Motor neuron (in vitro differentiated cells): ENCODE results near the gene NRXN3. TPM values are rescaled to one million over a fixed set of nuclear protein-coding genes. Genes with fewer than 3 reads are reported as not detected.

Experiments
- ATAC-seq, 8 experiments: fragments of 200-7000 bp; cut with Tn5 transposase; replicated peaks in 6 of 8; 2 replicates each; pipeline ENCODE4 v1.8.0; 2021; ENCODE audit warnings: mild to moderate bottlenecking in 8 of 8, moderate library complexity in 8 of 8
- H3K27ac ChIP-seq, 2 donors: fragments of 250-450 bp; sonication (Bioruptor Pico); 2 replicates each; pipeline ENCODE4 v1.9.0; 2021; ENCODE audit warnings: antibody characterized with exemption in 2 of 2, mild to moderate bottlenecking in 2 of 2, moderate library complexity in 1 of 2
- H3K4me1 ChIP-seq, 2 donors: fragments of 250-450 bp; sonication (Bioruptor Pico); replicated peaks in 1 of 2; 2 replicates each; pipeline ENCODE4 v1.6.1; 2021; ENCODE audit warnings: antibody characterized with exemption in 2 of 2, mild to moderate bottlenecking in 2 of 2, moderate library complexity in 1 of 2
- H3K4me3 ChIP-seq, 5 donors: fragments of 250-450 bp; sonication (Bioruptor Pico); 2 replicates each; pipeline ENCODE4 v1.9.0; 2021; ENCODE audit warnings: antibody characterized with exemption in 5 of 5, mild to moderate bottlenecking in 5 of 5, moderate library complexity in 4 of 5
- WGBS, 10 experiments: fragments of 450-650 bp; shearing (Covaris generic); methylation state at CpG; one replicate each; pipeline ENCODE4 v1.0.0; 2022; 5-methylcytosine and 5-hydroxymethylcytosine counted together
- in situ Hi-C, 9 experiments: fragments of 400-800 bp; cut with MboI; loops; one replicate each; pipeline ENCODE4 v1.15.0; 2021; ENCODE audit warnings: low sequenced_read_pairs in 9 of 9, low pct_unique_long_range_greater_than_20kb in 2 of 9; ENCODE audit not compliant: unreplicated experiment in 9 of 9
- total RNA-seq, 8 experiments: library from RNA; unstranded; fragments of 300-600 nt; gene quantifications; 2 replicates each; pipeline versions ENCODE4 v1.2.3 to v1.2.4, GENCODE V29; 2022

The NRXN3 gene
- total RNA-seq, 8 experiments from 2014 or later = 1.1 to 16.5 (median 12.9) TPM

DNA sequence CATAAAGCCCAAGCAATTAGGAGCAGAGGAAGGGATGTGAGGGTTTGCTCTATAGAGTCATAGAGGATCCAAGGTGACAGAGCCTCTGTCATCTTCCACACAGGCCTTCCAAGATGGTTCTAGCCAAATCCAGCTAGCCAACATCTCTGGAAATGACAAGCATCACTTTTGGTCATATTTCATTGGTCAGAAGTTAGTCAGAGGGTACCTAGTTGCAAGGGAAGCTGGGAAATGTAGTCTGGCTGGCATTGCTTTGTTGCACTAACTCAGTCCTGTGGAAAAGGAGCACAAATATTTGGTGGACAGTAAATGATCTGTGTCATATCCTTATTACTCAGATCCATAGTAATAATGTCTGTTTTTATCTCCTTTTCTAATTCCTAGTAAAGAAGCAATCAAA is 715.7 kb downstream of the NRXN3 start:
- Histone ChIP-seq H3K27ac (no peak overlapping the region), H3K4me3 (no peak overlapping the region), H3K4me1 (no peaks in the 10 kb centered on the region)
- ATAC-seq = no peak
- in situ Hi-C loops = no loop called here

DNA sequence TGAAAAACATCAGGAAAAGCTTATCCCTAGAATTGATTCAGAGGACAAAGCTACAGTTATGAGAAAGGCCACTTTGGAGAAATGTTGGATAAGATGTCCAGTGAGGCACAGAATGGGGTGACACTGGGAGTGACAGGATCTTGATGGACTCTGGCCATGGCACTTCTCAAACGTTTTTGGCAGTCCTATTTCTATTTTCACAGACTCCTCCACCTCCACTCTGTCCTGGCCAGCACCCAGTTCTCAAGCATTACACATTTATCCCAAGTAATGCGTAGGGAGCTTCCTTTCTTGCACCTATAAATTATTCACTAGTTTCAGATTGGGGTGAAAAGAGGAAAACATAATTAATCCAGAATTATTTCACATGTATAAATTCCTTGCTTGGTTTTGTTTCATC is 727.3 kb downstream of the NRXN3 start:
- no peak overlapping the region for H3K4me3 ChIP-seq
- H3K27ac ChIP-seq = no peak overlapping the region
- peaks cover 14 to 15% of the 10 kb centered on the region in 2 donors for H3K4me1 ChIP-seq
- in situ Hi-C loops = no loop called here
- ATAC-seq = no peak
- 0 to 100% (median 59%) methylated on average over 1 to 2 of the region's 2 CpGs for WGBS, 10 experiments

DNA sequence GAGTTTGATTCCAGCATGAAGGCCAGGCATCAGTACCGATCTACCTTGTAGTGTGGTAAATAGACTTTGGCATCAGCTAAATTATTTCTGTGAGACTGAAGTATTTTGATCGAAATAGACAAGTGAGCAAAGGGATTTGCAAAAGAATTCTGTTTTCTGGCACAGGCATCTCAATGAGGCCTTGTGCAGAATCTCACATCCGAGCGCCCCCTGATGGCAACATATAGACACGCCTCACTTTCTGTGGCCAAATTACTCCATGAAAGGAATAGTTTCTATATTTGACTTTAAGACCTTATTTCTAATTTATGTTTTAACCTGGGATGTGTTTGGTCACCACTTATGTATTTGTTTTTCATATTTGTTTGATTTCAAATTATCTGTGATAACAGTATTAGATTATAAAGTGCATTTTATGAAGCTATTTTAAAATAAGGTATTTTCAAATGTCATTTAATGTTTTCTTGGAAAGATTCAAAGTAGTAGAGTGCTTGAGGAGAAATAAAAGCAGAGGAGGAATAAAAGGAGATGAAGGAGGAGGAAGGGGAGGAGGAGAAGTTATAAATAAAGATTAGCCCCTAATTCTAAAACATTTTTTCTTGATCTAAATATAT is 731.9 kb downstream of the NRXN3 start:
- Histone ChIP-seq H3K4me3 (no peak overlapping the region), H3K4me1 (peaks cover 2 to 5% of the 10 kb centered on the region in 2 donors), H3K27ac (no peak overlapping the region)
- ATAC-seq = peak in 7 of 8 experiments; percentile 22 to 60 (median 55)
- in situ Hi-C loops = no loop called here
- WGBS, 10 experiments = 0 to 24% (median 3%) methylated on average over 2 to 5 of the region's 5 CpGs; no CpG with 5 or more reads in 2 of the 10 experiments

DNA sequence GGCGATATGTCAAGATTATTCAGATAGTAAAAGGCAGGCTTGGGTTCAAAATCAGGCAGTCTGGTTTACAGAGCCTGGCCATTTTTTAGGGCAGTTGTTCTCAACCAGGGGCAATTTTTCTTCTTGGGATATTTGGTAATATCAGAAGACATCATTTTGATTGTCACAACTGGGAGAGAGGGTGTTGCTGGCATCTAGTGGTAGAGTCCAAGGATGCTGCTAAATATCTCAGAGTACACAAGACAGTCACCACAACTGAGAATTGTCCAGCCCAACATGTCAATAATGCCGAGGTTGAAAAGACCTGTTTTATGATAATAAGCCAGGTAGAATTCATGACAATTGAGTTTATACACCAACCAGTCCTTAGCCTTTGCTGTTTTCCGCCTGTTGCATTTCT is 733.9 kb downstream of the NRXN3 start:
- ATAC-seq = no peak
- 0 to 100% (median 77%) methylated on average over 2 to 3 of the region's 3 CpGs for WGBS, 10 experiments
- Histone ChIP-seq H3K27ac (no peak overlapping the region), H3K4me1 (peaks cover 2 to 5% of the 10 kb centered on the region in 2 donors), H3K4me3 (no peak overlapping the region)
- in situ Hi-C loops = no loop called here

DNA sequence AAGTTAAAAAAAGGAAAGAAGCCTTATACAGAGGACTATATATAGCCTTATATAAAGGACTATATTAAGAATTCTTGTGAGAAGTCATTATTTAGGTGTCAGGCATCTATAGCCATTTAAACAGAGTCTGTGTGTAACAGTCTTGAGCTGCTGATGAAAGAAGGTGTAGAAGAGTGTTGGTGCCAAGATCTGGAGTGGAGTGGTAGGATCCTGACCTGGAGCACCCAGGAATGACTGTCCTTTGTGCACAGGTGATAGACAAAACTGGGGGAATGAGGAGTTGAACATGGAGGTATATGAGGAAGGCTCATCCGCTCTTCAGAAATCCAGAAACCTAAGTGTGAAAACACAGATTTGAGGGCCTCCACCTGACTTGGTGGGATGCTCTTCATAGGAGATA is 747.3 kb downstream of the NRXN3 start:
- WGBS, 10 experiments = 50 to 100% (median 94%) methylated on average over 1 of the region's 1 CpG; no CpG with 5 or more reads in 4 of the 10 experiments
- Histone ChIP-seq H3K27ac (no peak overlapping the region), H3K4me1 (no peaks in the 10 kb centered on the region), H3K4me3 (no peak overlapping the region)
- in situ Hi-C loops = no loop called here
- ATAC-seq = no peak

DNA sequence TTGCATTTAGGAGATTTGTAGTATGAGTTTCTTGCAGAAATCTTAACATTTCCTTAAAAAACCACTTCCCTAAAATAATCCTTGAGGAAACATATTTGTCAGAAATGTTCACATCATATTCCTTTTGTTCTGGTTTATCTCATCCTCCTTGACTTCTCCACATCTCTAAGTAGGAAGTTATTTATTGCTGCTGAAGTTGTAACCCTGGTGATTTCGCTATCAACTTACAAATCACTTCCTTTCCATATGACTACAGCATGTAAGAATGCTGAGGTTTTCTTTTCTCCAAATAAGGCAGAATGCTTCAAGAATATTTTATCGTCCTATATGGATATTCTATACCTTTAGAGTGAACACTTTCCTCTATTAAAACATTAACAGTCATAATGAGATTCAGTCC is 751.7 kb downstream of the NRXN3 start:
- in situ Hi-C loops = no loop called here
- Histone ChIP-seq H3K4me1 (no peaks in the 10 kb centered on the region), H3K27ac (no peak overlapping the region), H3K4me3 (no peak overlapping the region)
- ATAC-seq = peak in 3 of 8 experiments; percentile 39 to 64 (median 54)
- WGBS, 10 experiments = 0 to 94% (median 66%) methylated on average over 1 to 2 of the region's 2 CpGs

DNA sequence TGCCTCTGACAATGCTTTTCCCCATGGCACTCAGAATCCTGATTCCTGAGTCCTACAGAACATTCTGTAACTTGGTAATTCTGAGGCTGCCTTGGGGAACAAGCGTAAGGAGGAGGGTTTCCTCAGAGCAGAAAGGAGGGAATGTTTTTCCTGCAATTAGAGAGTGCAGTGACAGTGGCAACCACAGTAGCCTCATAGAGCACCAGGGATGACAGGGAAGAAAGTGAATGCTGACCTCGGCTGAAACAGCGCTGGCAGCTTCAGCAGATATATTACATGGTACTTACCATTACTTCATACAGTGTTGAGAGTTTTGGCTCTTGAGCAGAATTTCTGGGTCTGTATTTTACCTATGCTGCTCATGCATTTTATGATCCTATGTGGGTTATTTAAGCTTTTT is 757.1 kb downstream of the NRXN3 start:
- WGBS, 10 experiments = 20 to 100% (median 92%) methylated on average over 1 to 3 of the region's 3 CpGs; no CpG with 5 or more reads in 3 of the 10 experiments
- peak in 2 of 8 experiments; percentile 20 to 32 for ATAC-seq
- in situ Hi-C loops = no loop called here
- Histone ChIP-seq H3K27ac (no peak overlapping the region), H3K4me1 (no peaks in the 10 kb centered on the region), H3K4me3 (no peak overlapping the region)

DNA sequence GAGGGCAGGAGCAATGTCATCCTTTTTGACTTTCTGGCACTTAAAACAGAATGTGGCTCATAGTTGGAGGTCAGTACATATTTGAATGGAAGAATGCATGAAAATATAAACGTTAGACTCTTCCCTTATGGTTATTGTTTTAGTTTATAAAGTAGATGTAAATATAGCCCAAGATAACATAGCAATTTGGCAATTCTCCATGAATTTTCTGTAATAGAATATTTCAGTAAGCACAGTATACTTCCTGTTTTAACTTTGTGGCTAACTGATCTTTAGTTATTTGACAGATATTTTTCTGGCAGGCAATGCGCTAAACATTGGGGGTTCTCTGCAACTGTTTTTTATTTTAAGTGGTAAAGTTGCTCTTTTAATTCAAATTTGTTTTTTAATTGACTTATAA is 763.0 kb downstream of the NRXN3 start:
- Histone ChIP-seq H3K4me3 (no peak overlapping the region), H3K27ac (no peak overlapping the region), H3K4me1 (no peaks in the 10 kb centered on the region)
- WGBS, 10 experiments = 6 to 80% (median 37%) methylated on average over 1 to 2 of the region's 2 CpGs; no CpG with 5 or more reads in 1 of the 10 experiments
- in situ Hi-C loops = no loop called here
- ATAC-seq = no peak

DNA sequence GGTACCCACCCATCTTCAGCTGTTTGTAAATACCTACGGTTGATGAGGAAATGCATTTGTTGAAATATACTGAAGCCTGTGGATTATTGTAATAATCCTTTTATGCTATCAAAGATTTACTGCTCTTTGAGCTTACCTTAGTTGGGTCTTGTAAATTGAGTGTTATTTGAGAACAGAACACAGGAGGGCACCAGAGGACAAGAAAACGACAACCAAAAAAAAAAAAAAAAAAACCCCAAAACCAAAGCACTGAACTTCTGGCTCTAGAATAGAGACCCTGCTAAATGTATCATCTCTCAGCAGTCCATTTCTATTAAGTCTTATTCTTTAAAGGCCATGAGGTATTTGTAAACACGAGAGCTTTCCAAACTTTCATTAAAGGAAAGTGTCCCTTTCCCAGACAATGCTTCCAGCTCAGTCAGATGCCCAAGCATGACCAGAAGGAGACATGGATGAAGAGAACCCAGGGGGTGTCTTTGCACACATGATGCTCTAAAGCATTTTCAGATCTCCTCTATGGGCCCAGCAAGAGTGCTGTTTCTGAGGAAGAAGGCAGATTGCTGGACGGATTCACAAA is 763.9 kb downstream of the NRXN3 start:
- 0 to 60% (median 1%) methylated on average over 1 to 3 of the region's 4 CpGs; no CpG with 5 or more reads in 2 of the 10 experiments for WGBS, 10 experiments
- Histone ChIP-seq H3K4me1 (no peaks in the 10 kb centered on the region), H3K27ac (no peak overlapping the region), H3K4me3 (no peak overlapping the region)
- peak in 1 of 8 experiments; percentile 22 for ATAC-seq
- in situ Hi-C loops = no loop called here

DNA sequence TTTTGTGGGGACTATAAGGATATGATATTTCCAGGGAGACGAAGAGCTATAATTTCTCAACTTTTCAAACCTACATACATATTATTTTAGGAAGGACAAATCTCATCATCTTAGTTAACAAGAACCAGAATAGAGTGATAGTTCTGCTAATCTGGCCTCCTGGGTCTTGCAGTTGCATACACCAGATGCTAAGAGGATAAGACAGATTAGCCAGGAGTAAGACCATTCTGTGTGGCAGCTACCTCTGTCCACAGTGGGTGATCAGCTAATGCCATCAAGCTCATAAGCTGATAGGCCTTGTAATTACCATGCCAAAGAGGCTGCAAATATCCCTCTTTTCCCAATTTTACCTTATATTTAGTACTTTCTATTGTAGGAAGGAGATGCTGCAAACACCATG is 776.8 kb downstream of the NRXN3 start:
- ATAC-seq = no peak
- in situ Hi-C loops = no loop called here
- no peak overlapping the region for H3K4me3 ChIP-seq
- H3K4me1 ChIP-seq = no peaks in the 10 kb centered on the region
- 0 to 100% (median 100%) methylated on average over 1 of the region's 1 CpG; no CpG with 5 or more reads in 3 of the 10 experiments for WGBS, 10 experiments
- no peak overlapping the region for H3K27ac ChIP-seq

DNA sequence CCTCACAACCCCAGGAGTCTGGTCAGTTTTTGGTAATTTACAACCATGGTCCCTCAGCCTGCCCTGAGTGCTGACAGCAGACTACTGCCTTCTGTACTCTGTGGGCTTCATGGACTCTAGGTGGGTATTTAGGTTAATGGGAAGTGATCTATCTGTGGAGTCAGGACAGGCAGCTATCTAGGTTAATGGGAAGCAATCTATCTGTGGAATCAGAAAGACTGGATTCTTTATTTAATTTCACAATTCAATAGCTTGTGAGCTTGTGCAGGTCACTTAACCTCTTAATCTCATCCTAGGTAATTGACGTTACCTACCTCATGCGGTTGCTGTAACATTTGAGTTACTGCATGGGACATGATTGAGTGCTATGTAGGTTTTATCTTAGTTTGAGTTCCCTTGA is 777.5 kb downstream of the NRXN3 start:
- no peak for ATAC-seq
- in situ Hi-C loops = no loop called here

DNA sequence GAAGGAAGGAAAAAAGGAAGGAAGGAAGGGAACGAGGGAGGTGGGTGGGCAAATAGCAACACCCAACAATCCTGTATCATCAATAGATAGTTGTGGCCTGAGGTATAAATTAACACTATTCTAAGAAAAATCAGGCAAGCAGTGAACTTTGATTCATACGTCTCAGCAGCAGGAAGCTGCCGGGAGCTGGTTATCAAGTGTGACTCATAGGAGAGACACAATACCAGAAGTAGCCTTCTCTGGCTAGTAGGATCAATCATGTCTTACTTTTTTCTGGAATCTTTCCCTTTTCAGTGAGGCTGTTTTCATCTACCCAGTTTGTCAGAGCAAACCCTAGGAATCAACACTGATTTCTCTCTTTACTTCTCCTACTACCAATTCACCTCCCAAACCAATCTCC is 780.5 kb downstream of the NRXN3 start:
- H3K4me1 ChIP-seq = no peaks in the 10 kb centered on the region
- H3K4me3 ChIP-seq = no peak overlapping the region
- no peak overlapping the region for H3K27ac ChIP-seq
- WGBS, 10 experiments = 0 to 80% (median 47%) methylated on average over 1 to 3 of the region's 3 CpGs
- ATAC-seq = peak in 5 of 8 experiments; percentile 33 to 83 (median 66)
- in situ Hi-C loops = loop anchor here in 4 of 9 experiments (25.0 kb wide), 4 partner anchors 612 to 1912 kb away; no protein-coding TSS in a partner anchor

More for the DNA sequence above, 777.5 kb downstream of the NRXN3 start:
- H3K4me1 ChIP-seq = no peaks in the 10 kb centered on the region
- WGBS, 10 experiments = 31 to 100% (median 92%) methylated on average over 2 of the region's 2 CpGs; no CpG with 5 or more reads in 4 of the 10 experiments
- no peak overlapping the region for H3K27ac ChIP-seq
- H3K4me3 ChIP-seq = no peak overlapping the region

DNA sequence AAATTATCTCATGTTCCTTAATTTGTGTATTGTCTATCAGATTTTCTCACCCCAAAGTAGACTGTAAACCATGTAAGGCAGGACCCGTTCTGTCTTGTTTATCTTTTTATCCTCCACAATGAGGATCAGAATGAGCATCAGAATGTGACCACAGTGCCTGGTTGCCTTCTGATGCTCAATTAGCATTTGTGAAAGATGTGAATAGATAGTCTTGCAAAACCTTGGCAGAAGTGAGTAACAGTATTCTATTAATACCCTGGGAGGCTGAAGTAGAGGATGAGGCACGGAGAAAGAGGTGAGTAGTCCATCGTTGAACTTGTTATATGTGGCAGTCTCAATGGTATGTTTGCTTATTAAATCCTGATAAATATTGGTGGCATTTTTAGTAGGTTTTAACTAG is 781.4 kb downstream of the NRXN3 start:
- WGBS, 10 experiments = 0 to 83% (median 63%) methylated on average over 1 to 3 of the region's 3 CpGs
- no peak overlapping the region for H3K4me3 ChIP-seq
- in situ Hi-C loops = loop anchor here in 4 of 9 experiments (25.0 kb wide), 4 partner anchors 611 to 1911 kb away; no protein-coding TSS in a partner anchor
- H3K27ac ChIP-seq = no peak overlapping the region
- ATAC-seq = peak in 2 of 8 experiments; percentile 61 to 66
- H3K4me1 ChIP-seq = no peaks in the 10 kb centered on the region
